ENCODE measurements around the gene ANXA2. TPM values are rescaled to one million over a fixed set of nuclear protein-coding genes. Genes with fewer than 3 reads are reported as not detected.
A peak's percentile ranks its signal among the peaks of the same experiment; 100 is the strongest.

Gene ANXA2
- polyA plus RNA-seq, 1 donor (not counting 4 experiments of a cell fraction or from before 2014, with no cell fraction given) = 11,017 TPM

- Histone ChIP-seq H3K9me1 (ENCODE audit: control insufficient read depth, extremely low read depth, insufficient read depth, low read length) (peaks cover 4% of the 10 kb centered on the region), H3K4me3 (ENCODE audit: control insufficient read depth in 2 of 3, extremely low read depth in 1 of 3, insufficient read depth in 2 of 3, low read depth in 1 of 3, low read length in 3 of 3) (no peak overlapping the region), H3K79me2 (ENCODE audit: control insufficient read depth, insufficient read depth, low read length) (peaks cover 80% of the 10 kb centered on the region), H3K36me3 (ENCODE audit: control insufficient read depth in 2 of 2, extremely low read depth in 1 of 2, insufficient read depth in 2 of 2, low read length in 2 of 2) (peaks cover 25 to 63% of the 10 kb centered on the region in 2 experiments), H2AFZ (ENCODE audit: control insufficient read depth, low read length) (no peak overlapping the region), H3K9ac (ENCODE audit: control insufficient read depth, extremely low read depth, insufficient read depth, low read length) (no peak overlapping the region), H3K9me3 (ENCODE audit: control insufficient read depth, low read depth, low read length) (no peaks in the 10 kb centered on the region), H4K20me1 (ENCODE audit: control insufficient read depth, extremely low read depth, insufficient read depth, low read length) (peaks cover 77% of the 10 kb centered on the region), H3K4me1 (ENCODE audit: control insufficient read depth, extremely low read depth, insufficient read depth, low read length) (peaks cover 89% of the 10 kb centered on the region), H3K27me3 (ENCODE audit: control insufficient read depth, extremely low read depth, insufficient read depth, low read length) (no peaks in the 10 kb centered on the region), H3K27ac (ENCODE audit: control insufficient read depth, insufficient read depth, low read length) (no peak overlapping the region), H3K4me2 (ENCODE audit: control insufficient read depth, extremely low read depth, insufficient read depth, low read depth, low read length) (no peak overlapping the region)
- DNase-seq (ENCODE audit: low read depth, low spot score) (peak; percentile 35), FAIRE-seq (no peak)
- dilution Hi-C loops (cut with MboI; ENCODE audit: extremely low pct_ligation_motif_present, low sequenced_read_pairs) = no loop called here
- TF ChIP-seq CTCF (optimal IDR thresholded peaks at IDR 0.05 in 1 of 3, IDR thresholded peaks at IDR 0.05 in 1 of 3, conservative IDR thresholded peaks at IDR 0.05 in 1 of 3; ENCODE audit: extremely low read depth in 1 of 3, insufficient read depth in 2 of 3, low read length in 3 of 3) (no peak), EZH2 (IDR thresholded peaks at IDR 0.05; ENCODE audit: low read length) (no peak)
Observed at GRCh38 chr15:60384053-60384452, 13.7 kb downstream of the ANXA2 start.

- H3K4me1 ChIP-seq (ENCODE audit: control insufficient read depth, extremely low read depth, insufficient read depth, low read length) = peaks cover 86% of the 10 kb centered on the region
Observed at GRCh38 chr15:60382773-60383674, 14.8 kb downstream of the ANXA2 start.

More at GRCh38 chr15:60382773-60383674, 14.8 kb downstream of the ANXA2 start:
- no peak for FAIRE-seq
- no peak overlapping the region for H3K4me3 ChIP-seq (ENCODE audit: control insufficient read depth in 2 of 3, extremely low read depth in 1 of 3, insufficient read depth in 2 of 3, low read depth in 1 of 3, low read length in 3 of 3)
- dilution Hi-C loops (cut with MboI; ENCODE audit: extremely low pct_ligation_motif_present, low sequenced_read_pairs) = no loop called here
- peaks cover 22 to 59% of the 10 kb centered on the region in 2 experiments for H3K36me3 ChIP-seq (ENCODE audit: control insufficient read depth in 2 of 2, extremely low read depth in 1 of 2, insufficient read depth in 2 of 2, low read length in 2 of 2)
- peaks cover 74% of the 10 kb centered on the region for H3K79me2 ChIP-seq (ENCODE audit: control insufficient read depth, insufficient read depth, low read length)
- peaks cover 74% of the 10 kb centered on the region for H4K20me1 ChIP-seq (ENCODE audit: control insufficient read depth, extremely low read depth, insufficient read depth, low read length)
- peak overlapping the region; percentile 1 for H3K27ac ChIP-seq (ENCODE audit: control insufficient read depth, insufficient read depth, low read length)
- TF ChIP-seq CTCF (optimal IDR thresholded peaks at IDR 0.05 in 1 of 3, IDR thresholded peaks at IDR 0.05 in 1 of 3, conservative IDR thresholded peaks at IDR 0.05 in 1 of 3; ENCODE audit: extremely low read depth in 1 of 3, insufficient read depth in 2 of 3, low read length in 3 of 3) = no peak
- TF ChIP-seq EZH2 (IDR thresholded peaks at IDR 0.05; ENCODE audit: low read length) = no peak
- DNase-seq (ENCODE audit: low read depth, low spot score) = peak; percentile 33
- H3K4me2 ChIP-seq (ENCODE audit: control insufficient read depth, extremely low read depth, insufficient read depth, low read depth, low read length) = no peak overlapping the region
- H3K27me3 ChIP-seq (ENCODE audit: control insufficient read depth, extremely low read depth, insufficient read depth, low read length) = no peaks in the 10 kb centered on the region
- H3K9me3 ChIP-seq (ENCODE audit: control insufficient read depth, low read depth, low read length) = no peaks in the 10 kb centered on the region
- no peak overlapping the region for H2AFZ ChIP-seq (ENCODE audit: control insufficient read depth, low read length)
- peaks cover 4% of the 10 kb centered on the region for H3K9me1 ChIP-seq (ENCODE audit: control insufficient read depth, extremely low read depth, insufficient read depth, low read length)
- H3K9ac ChIP-seq (ENCODE audit: control insufficient read depth, extremely low read depth, insufficient read depth, low read length) = peak overlapping the region; percentile 22
